Mucosa of rectum (tissue), 2 donors: ENCODE results near the gene CORO6.
A peak's percentile ranks its signal among the peaks of the same experiment; 100 is the strongest.
"Not testable (repeated sequence)": the region's sequence is repeated elsewhere in the genome, so short reads cannot be mapped to it uniquely, and the experiment has no call there.

Experiments
- H3K27ac ChIP-seq, 2 donors: one replicate each; pipeline ENCODE4 v1.7.0; 2013; ENCODE audit warnings: inconsistent platforms in 2 of 2, low read depth in 2 of 2, low read length in 2 of 2
- H3K27me3 ChIP-seq, 2 donors: one replicate each; pipeline ENCODE4 v1.7.0; 2013; ENCODE audit warnings: low read length in 2 of 2; ENCODE audit not compliant: control insufficient read depth in 2 of 2, insufficient read depth in 2 of 2
- H3K36me3 ChIP-seq, 2 donors: one replicate each; pipeline ENCODE4 v1.7.0; 2013; ENCODE audit warnings: low read length in 2 of 2; ENCODE audit not compliant: control insufficient read depth in 2 of 2, insufficient read depth in 2 of 2
- H3K4me1 ChIP-seq, 2 donors: one replicate each; pipeline ENCODE4 v1.7.0; 2013; ENCODE audit warnings: low read length in 2 of 2, mild to moderate bottlenecking in 1 of 2; ENCODE audit not compliant: control insufficient read depth in 2 of 2, insufficient read depth in 2 of 2
- H3K4me3 ChIP-seq, 2 donors: one replicate each; pipeline ENCODE4 v1.7.0; 2013; ENCODE audit warnings: low read length in 2 of 2
- H3K9ac ChIP-seq, 2 donors: one replicate each; pipeline ENCODE4 v1.7.0; 2013; ENCODE audit warnings: low read length in 2 of 2, low read depth in 1 of 2, mild to moderate bottlenecking in 1 of 2
- H3K9me3 ChIP-seq, 2 donors: one replicate each; pipeline ENCODE4 v1.7.0; 2013; ENCODE audit warnings: low read length in 2 of 2; ENCODE audit not compliant: control insufficient read depth in 2 of 2
- donor health status: healthy.
- donor health status: Normal muscosa, but diverticular disease.

The CORO6 gene

DNA sequence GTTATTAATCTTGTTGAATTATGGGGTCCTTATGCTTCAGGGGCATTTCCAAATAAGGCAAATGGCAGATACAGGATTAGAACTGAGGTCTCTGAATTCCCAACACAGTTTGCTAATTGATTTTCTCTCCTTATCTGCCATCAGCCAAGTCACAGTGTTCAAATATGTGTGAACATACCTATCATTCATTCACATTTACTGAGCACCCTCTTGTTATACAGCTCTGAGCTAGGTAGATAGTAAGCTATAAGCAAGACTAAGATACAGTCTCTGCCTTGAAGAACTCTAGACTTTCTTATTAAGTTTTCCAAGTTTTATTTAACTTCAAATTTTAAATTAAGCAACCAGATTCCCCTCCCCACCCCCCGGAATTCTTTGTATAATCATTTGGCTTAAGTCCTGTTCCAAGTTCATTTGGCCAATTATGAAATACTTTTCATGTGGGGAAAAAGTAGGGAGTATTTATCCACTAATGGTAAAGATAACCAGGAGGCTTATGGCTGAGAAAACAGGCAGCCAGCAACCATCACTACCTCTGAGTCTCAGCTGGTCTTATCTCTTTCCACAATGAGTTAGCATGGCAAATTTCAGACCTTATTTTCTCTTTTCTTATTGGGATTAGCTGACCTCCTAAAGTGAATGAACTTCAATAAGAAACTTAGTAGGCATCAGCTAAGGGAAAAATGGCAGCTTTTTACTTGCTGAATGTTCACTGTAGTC, 31.4 kb upstream of the CORO6 start:
- no peaks in the 10 kb centered on the region for H3K9me3 ChIP-seq
- no peak overlapping the region for H3K4me3 ChIP-seq
- H3K4me1 ChIP-seq: no peaks in the 10 kb centered on the region
- no peak overlapping the region for H3K27ac ChIP-seq
- H3K27me3 ChIP-seq: no peaks in the 10 kb centered on the region
- no peak overlapping the region for H3K9ac ChIP-seq
- H3K36me3 ChIP-seq: peaks cover 2 to 30% of the 10 kb centered on the region in 2 donors

DNA sequence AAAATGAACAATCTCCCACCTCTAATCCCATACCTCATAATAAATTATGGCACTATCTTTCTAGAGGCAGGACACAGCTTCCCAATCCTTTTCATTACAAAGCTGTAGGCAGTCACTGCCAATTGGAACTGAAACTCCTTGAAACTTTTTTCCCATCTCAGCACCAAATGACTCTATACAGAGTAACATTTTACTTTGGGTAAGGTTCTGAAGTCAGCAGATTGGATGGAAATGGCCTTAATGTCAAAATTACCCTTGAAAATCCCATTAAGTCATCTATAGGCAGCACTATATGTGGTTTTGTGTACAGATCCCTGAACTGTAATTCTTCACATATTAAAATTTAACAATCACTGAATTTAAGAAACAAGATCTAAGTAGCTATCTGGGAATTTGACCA, 30.3 kb upstream of the CORO6 start:
- Histone ChIP-seq H3K36me3 (peaks cover 4 to 32% of the 10 kb centered on the region in 2 donors), H3K9ac (no peak overlapping the region), H3K27ac (no peak overlapping the region)

GRCh38 chr17:29651913-29652312, 29.2 kb upstream of the CORO6 start:
- H3K27me3 ChIP-seq, H3K9me3 ChIP-seq, H3K4me3 ChIP-seq, H3K27ac ChIP-seq, H3K4me1 ChIP-seq, H3K9ac ChIP-seq: not testable (repeated sequence)
- peaks cover 7 to 34% of the 10 kb centered on the region in 2 donors for H3K36me3 ChIP-seq

More for the DNA sequence above, 30.3 kb upstream of the CORO6 start:
- Histone ChIP-seq H3K4me1 (no peaks in the 10 kb centered on the region), H3K4me3 (no peak overlapping the region), H3K27me3 (no peaks in the 10 kb centered on the region), H3K9me3 (no peaks in the 10 kb centered on the region)

DNA sequence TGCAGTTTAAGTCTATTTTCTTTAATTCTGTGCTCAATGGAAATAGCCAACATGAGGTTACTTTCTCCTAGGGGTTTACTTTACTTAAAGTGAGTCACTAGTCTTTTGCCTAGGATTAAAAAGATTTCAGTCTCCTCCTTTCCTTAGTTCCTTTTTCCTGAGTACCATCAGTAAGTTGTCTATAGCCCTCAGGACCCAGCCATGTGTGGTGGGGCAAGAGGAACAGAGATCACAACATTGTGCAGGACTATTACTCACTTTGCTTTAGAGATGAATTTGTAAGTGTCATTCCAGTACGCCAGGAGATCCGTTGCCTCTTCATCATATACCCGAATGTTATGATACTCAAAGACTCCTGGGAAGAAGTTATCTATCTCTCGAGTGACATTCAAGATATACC, 27.7 kb upstream of the CORO6 start:
- H3K9ac ChIP-seq: no peak overlapping the region
- peaks cover 0 to 3% of the 10 kb centered on the region in 2 donors for H3K4me1 ChIP-seq
- H3K36me3 ChIP-seq: peaks cover 12 to 34% of the 10 kb centered on the region in 2 donors
- H3K27me3 ChIP-seq: no peaks in the 10 kb centered on the region
- H3K27ac ChIP-seq: no peak overlapping the region
- no peak overlapping the region for H3K4me3 ChIP-seq
- H3K9me3 ChIP-seq: no peaks in the 10 kb centered on the region

- no peaks in the 10 kb centered on the region for H3K27me3 ChIP-seq
- H3K9ac ChIP-seq: no peak overlapping the region
- peaks cover 10 to 31% of the 10 kb centered on the region in 2 donors for H3K36me3 ChIP-seq
- no peak overlapping the region for H3K4me3 ChIP-seq
- no peaks in the 10 kb centered on the region for H3K9me3 ChIP-seq
- peaks cover 0 to 3% of the 10 kb centered on the region in 2 donors for H3K4me1 ChIP-seq
- no peak overlapping the region for H3K27ac ChIP-seq
These were observed 26.6 kb upstream of the CORO6 start for GRCh38 chr17:29649359-29649758.

DNA sequence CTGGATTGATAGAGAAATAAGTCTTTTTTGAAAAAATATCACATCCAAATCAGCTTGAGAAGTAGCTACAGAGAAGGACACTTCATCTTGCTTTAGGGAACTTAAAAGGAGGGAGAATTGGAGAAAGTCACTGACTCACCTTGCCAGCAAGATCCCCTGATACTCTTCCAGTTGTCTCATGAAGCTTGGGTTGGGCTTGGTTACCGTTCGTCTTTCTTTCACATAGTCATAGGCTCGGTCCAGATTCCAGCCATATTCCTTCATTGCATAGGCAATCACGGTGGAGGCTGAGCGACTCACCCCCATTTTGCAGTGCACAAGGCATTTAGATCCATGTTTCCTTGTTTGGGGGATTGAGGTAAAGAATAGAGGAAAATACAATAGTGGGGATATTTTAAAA, 25.3 kb upstream of the CORO6 start:
- no peak overlapping the region for H3K4me3 ChIP-seq
- no peak overlapping the region for H3K27ac ChIP-seq
- H3K27me3 ChIP-seq: no peaks in the 10 kb centered on the region
- H3K36me3 ChIP-seq: peaks cover 10 to 23% of the 10 kb centered on the region in 2 donors
- H3K9ac ChIP-seq: no peak overlapping the region
- no peaks in the 10 kb centered on the region for H3K9me3 ChIP-seq
- peaks cover 0 to 3% of the 10 kb centered on the region in 2 donors for H3K4me1 ChIP-seq

- Histone ChIP-seq H3K4me3 (no peak overlapping the region), H3K9ac (no peak overlapping the region), H3K36me3 (peaks cover 10 to 19% of the 10 kb centered on the region in 2 donors), H3K27ac (peak overlapping the region; percentile 53 to 61), H3K9me3 (no peaks in the 10 kb centered on the region), H3K27me3 (no peaks in the 10 kb centered on the region), H3K4me1 (peaks cover 0 to 3% of the 10 kb centered on the region in 2 donors)
These were observed 22.9 kb upstream of the CORO6 start for GRCh38 chr17:29645515-29646051.

DNA sequence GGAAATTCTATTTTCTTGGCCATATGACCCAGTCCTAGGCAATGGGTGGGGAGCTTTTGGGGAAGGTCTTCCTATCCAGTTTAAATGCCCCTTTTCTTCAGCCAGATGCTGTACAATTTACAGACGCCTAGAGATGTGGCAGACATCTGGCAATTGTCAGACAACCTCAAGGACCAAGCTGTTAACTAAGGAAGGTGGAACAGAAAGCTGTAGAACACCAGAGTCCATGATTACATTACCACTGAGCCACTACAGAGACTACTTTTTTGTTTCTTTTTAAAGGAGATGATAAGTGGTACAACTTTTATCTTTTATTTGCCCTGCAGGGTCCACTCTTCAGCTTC, 21.1 kb upstream of the CORO6 start:
- Histone ChIP-seq H3K9me3 (no peaks in the 10 kb centered on the region), H3K27me3 (no peaks in the 10 kb centered on the region), H3K9ac (no peak overlapping the region), H3K4me1 (peaks cover 0 to 3% of the 10 kb centered on the region in 2 donors), H3K4me3 (no peak overlapping the region), H3K36me3 (peaks cover 8 to 10% of the 10 kb centered on the region in 2 donors), H3K27ac (peak overlapping the region in 1 of 2 donors; percentile 26)

DNA sequence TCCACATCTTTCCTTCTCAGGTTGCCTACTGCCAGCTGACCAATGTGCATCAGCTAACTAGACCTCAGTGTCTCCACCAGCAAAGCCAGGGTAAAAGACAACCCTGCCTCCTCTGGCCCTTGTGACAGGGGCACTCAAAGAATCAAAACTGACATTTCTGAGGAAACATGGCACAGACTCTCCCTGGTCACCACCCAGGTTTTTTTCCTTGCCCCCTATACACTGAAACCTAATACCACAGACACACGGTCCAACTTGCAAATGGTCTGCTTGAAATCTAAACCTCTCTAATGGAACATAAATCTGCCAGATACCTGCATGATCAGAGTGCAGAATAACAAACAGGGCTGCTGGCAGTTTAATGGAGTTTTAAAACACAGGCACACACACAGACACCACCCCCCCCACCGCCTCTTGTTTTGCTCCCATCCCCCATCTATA, 19.5 kb upstream of the CORO6 start:
- H3K27me3 ChIP-seq: no peaks in the 10 kb centered on the region
- no peaks in the 10 kb centered on the region for H3K9me3 ChIP-seq
- H3K36me3 ChIP-seq: peaks cover 4 to 5% of the 10 kb centered on the region in 2 donors
- no peak overlapping the region for H3K27ac ChIP-seq
- no peak overlapping the region for H3K9ac ChIP-seq
- no peak overlapping the region for H3K4me3 ChIP-seq
- H3K4me1 ChIP-seq: peaks cover 0 to 3% of the 10 kb centered on the region in 2 donors

- Histone ChIP-seq H3K27ac (no peak overlapping the region), H3K4me1 (peaks cover 0 to 1% of the 10 kb centered on the region in 2 donors), H3K9ac (no peak overlapping the region)
These were observed 18.4 kb upstream of the CORO6 start for GRCh38 chr17:29640981-29641642.

More at GRCh38 chr17:29640981-29641642, 18.4 kb upstream of the CORO6 start:
- no peaks in the 10 kb centered on the region for H3K27me3 ChIP-seq
- H3K36me3 ChIP-seq: peaks cover 7 to 12% of the 10 kb centered on the region in 2 donors
- H3K4me3 ChIP-seq: no peak overlapping the region
- no peaks in the 10 kb centered on the region for H3K9me3 ChIP-seq
